Ishikawa (cell line): ENCODE results near the gene RFX4.

Experiments used
- CEBPB ChIP-seq: IDR thresholded peaks from 2 replicates; pipeline ENCODE4 v1.6.1; 2012
- CREB1 ChIP-seq: IDR thresholded peaks from 2 replicates; pipeline ENCODE4 v1.6.1; 2012; ENCODE audit warnings: low read depth
- EGR1 ChIP-seq: IDR thresholded peaks from 2 replicates; pipeline ENCODE4 v1.6.1; 2012
- EP300 ChIP-seq: IDR thresholded peaks from 2 replicates; pipeline ENCODE4 v1.6.1; 2012; ENCODE audit warnings: borderline replicate concordance
- FOXM1 ChIP-seq: IDR thresholded peaks from 2 replicates; pipeline ENCODE4 v1.6.1; 2012; ENCODE audit warnings: low read depth, borderline replicate concordance
- NFIC ChIP-seq: IDR thresholded peaks from 2 replicates; pipeline ENCODE4 v1.6.1; 2012
- RAD21 ChIP-seq: IDR thresholded peaks from 2 replicates; pipeline ENCODE4 v1.6.1; 2012; ENCODE audit warnings: low read depth
- TAF1 ChIP-seq: IDR thresholded peaks from 2 replicates; pipeline ENCODE4 v1.6.1; 2012; ENCODE audit warnings: low read depth, mild to moderate bottlenecking
- TCF12 ChIP-seq: IDR thresholded peaks from 2 replicates; pipeline ENCODE4 v1.6.1; 2012; ENCODE audit warnings: low read depth
- TEAD4 ChIP-seq: IDR thresholded peaks from 2 replicates; pipeline ENCODE4 v1.6.1; 2012
- YY1 ChIP-seq: IDR thresholded peaks from 2 replicates; pipeline ENCODE4 v1.6.1; 2012; ENCODE audit warnings: low read depth
- ZBTB7A ChIP-seq: IDR thresholded peaks from 2 replicates; pipeline ENCODE4 v1.6.1; 2012; ENCODE audit warnings: low read depth
- TF ChIP-seq, protein P1 (sequence below): IDR thresholded peaks from 2 replicates; pipeline ENCODE4 v1.6.1; 2012; ENCODE audit warnings: low read depth, mild to moderate bottlenecking
- TF ChIP-seq, protein P2 (sequence below): IDR thresholded peaks from 2 replicates; pipeline ENCODE4 v1.6.1; 2012
- TF ChIP-seq, protein P3 (sequence below): IDR thresholded peaks from 2 replicates; pipeline ENCODE4 v1.6.1; 2012

RFX4 gene

DNA sequence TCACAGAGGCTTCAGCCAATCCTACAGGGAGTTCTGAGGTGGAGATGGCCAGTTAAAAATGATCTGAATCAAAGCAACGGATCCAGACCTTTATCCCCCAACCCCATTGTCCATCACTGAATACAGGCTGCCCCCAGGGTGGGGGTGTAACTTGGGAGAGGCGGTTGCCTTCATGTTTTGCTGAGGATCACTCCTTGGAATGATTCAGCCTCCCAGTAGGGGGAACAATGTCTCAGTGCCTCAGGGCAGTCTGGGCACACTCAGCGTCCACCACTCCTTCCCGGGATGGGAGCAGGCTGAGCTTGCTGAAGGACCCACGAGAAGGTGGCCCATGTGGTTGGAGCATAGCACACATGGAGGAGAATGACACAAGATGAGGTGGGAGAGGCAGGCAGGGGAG, 60.2 kb downstream of the RFX4 start:
- TF ChIP-seq, protein P1, sequence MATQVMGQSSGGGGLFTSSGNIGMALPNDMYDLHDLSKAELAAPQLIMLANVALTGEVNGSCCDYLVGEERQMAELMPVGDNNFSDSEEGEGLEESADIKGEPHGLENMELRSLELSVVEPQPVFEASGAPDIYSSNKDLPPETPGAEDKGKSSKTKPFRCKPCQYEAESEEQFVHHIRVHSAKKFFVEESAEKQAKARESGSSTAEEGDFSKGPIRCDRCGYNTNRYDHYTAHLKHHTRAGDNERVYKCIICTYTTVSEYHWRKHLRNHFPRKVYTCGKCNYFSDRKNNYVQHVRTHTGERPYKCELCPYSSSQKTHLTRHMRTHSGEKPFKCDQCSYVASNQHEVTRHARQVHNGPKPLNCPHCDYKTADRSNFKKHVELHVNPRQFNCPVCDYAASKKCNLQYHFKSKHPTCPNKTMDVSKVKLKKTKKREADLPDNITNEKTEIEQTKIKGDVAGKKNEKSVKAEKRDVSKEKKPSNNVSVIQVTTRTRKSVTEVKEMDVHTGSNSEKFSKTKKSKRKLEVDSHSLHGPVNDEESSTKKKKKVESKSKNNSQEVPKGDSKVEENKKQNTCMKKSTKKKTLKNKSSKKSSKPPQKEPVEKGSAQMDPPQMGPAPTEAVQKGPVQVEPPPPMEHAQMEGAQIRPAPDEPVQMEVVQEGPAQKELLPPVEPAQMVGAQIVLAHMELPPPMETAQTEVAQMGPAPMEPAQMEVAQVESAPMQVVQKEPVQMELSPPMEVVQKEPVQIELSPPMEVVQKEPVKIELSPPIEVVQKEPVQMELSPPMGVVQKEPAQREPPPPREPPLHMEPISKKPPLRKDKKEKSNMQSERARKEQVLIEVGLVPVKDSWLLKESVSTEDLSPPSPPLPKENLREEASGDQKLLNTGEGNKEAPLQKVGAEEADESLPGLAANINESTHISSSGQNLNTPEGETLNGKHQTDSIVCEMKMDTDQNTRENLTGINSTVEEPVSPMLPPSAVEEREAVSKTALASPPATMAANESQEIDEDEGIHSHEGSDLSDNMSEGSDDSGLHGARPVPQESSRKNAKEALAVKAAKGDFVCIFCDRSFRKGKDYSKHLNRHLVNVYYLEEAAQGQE = no peak
- TF ChIP-seq EP300 = no peak
- TF ChIP-seq CEBPB = no peak
- no peak for TF ChIP-seq TAF1
- no peak for TF ChIP-seq YY1
- no peak for TF ChIP-seq EGR1
- TF ChIP-seq CREB1 = no peak
- TF ChIP-seq ZBTB7A = no peak
- TF ChIP-seq TCF12 = no peak

DNA sequence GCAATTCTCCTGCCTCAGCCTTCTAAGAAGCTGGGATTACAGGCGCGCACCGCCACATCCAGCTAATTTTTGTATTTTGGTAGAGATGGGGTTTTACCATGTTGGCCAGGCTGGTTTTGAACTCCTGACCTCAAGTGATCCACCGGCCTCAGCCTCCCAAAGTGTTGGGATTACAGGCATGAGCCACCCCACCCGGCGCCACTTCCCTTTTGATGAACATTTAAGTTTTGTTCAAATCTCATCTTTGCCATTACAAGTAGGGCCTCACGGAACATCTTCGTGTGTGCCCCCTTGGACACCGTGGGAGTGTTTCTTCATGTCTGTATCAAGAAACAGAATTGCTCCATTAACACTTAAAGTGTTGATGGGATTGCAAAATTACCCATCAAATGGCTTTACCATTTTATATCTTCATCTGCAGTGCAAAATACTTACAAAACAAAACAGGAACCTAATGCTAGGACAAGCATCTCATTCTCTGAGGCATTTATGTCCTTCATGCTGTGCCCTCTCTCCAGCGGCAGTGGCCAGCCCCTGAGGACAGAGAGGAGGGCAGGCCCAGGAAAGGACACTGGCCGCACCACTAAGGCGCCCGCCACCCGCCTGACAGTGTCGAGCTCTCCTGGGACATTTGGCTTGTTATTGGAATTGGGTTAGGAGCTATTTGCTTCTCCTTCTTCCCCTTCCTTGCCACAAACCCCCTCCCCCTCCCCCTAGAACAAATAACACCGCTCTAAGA, 61.7 kb downstream of the RFX4 start:
- TF ChIP-seq, protein P2, sequence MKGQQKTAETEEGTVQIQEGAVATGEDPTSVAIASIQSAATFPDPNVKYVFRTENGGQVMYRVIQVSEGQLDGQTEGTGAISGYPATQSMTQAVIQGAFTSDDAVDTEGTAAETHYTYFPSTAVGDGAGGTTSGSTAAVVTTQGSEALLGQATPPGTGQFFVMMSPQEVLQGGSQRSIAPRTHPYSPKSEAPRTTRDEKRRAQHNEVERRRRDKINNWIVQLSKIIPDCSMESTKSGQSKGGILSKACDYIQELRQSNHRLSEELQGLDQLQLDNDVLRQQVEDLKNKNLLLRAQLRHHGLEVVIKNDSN = no peak
- TF ChIP-seq TAF1 (no peak), FOXM1 (no peak), TCF12 (no peak), NFIC (no peak), EGR1 (no peak), CREB1 (no peak), TEAD4 (no peak), RAD21 (no peak), ZBTB7A (no peak), CEBPB (no peak), EP300 (no peak), YY1 (no peak)
- TF ChIP-seq, protein P3, sequence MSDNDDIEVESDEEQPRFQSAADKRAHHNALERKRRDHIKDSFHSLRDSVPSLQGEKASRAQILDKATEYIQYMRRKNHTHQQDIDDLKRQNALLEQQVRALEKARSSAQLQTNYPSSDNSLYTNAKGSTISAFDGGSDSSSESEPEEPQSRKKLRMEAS = no peak
- TF ChIP-seq, protein P1 = no peak

DNA sequence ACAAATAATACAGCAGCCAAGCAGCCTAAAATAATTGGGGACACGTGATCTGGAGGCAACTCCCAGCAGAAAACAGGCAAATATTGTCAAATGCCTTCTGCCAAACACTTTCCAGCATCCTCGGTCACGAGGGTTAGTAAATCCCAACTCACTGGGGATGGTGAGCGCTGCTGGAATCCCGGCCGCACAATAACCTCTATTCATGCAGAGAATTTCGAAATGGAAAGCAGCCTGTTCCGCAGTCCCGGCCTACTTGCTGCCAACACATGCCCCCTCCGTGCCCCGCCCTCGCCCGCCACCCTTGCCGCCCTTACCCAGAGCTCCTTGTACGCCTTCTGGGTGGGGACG, 62.2 kb downstream of the RFX4 start:
- no peak for TF ChIP-seq CEBPB
- TF ChIP-seq CREB1 = no peak
- no peak for TF ChIP-seq TCF12
- TF ChIP-seq, protein P3 = no peak
- TF ChIP-seq, protein P1 = no peak
- no peak for TF ChIP-seq TEAD4
- TF ChIP-seq ZBTB7A = no peak
- TF ChIP-seq FOXM1 = no peak
- TF ChIP-seq RAD21 = no peak
- TF ChIP-seq, protein P2 = no peak
- TF ChIP-seq NFIC = no peak
- TF ChIP-seq TAF1 = no peak

DNA sequence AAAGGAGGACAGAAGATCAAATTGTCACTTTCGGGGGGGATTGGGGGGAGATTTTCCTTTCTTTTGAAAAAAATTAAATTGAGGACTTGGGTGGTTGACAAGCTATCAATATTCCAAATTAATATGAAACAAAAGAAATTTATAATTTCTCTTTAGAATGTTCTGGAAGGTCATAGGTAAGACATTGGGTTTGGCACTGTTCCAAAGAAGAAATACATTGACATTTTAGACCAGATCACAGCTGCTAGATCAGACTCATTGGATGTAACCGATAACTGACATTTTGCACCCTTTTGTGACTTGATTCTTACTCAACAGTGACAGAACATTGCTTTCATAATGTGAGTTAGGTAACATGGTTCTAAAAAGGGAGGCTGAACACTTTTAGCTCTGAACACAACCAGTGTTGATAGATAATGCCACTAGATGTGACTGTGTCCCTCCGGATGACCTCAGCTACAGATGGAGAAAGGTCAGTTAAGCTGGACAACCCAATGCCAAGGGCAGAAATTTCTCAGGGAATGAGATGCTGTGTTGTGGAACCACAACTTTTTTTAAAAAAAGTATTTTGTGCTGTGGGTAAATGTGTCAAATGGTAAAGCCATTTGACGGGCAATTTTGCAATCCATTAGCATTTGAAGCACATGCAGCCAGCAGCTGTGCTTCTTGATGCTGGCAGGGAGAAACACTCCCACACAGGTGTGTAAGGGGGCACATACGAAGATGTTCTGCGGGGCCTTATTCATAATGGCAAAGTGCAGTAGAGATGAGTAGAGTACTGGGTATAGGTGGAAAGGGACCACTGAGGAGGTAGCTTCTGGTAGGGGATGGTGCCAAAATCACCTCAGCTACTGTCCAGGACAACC, 62.9 kb downstream of the RFX4 start:
- TF ChIP-seq NFIC (no peak), RAD21 (no peak), YY1 (no peak), CREB1 (no peak), ZBTB7A (no peak), CEBPB (no peak), EP300 (no peak), EGR1 (no peak), FOXM1 (no peak)
- TF ChIP-seq, protein P2 = no peak
- TF ChIP-seq, protein P1 = no peak
- TF ChIP-seq, protein P3 = no peak
